Activated effector memory CD4-positive, alpha-beta T cell treated with Interleukin-2 at 50 U/mL for 16 hours (primary cell): ENCODE measurements around the gene NMNAT3.

Experiments
- DNase-seq: peaks from one replicate; pipeline ENCODE4 v3.0.0-alpha.2; 2020

The NMNAT3 gene

GRCh38 chr3:139574026-139574947 is 103.5 kb downstream of the NMNAT3 start:
- DNase-seq, result no peak

GRCh38 chr3:139572847-139573672 is 104.7 kb downstream of the NMNAT3 start:
- DNase-seq, result no peak

GRCh38 chr3:139571711-139572110 is 106.1 kb downstream of the NMNAT3 start:
- DNase-seq, result no peak

- no peak for DNase-seq
Observed at GRCh38 chr3:139564294-139564861, 113.4 kb downstream of the NMNAT3 start.

GRCh38 chr3:139561959-139562676 is 115.7 kb downstream of the NMNAT3 start:
- no peak for DNase-seq

GRCh38 chr3:139561255-139561817 is 116.4 kb downstream of the NMNAT3 start:
- no peak for DNase-seq

- DNase-seq, result no peak
Observed at GRCh38 chr3:139560411-139560810, 117.4 kb downstream of the NMNAT3 start.

- DNase-seq, result no peak
Observed at GRCh38 chr3:139559541-139559940, 118.2 kb downstream of the NMNAT3 start.

- no peak for DNase-seq
Observed at GRCh38 chr3:139558351-139559266, 119.2 kb downstream of the NMNAT3 start.

- no peak for DNase-seq
Observed at GRCh38 chr3:139557041-139557440, 120.7 kb downstream of the NMNAT3 start.

GRCh38 chr3:139555249-139555648 is 122.5 kb downstream of the NMNAT3 start:
- DNase-seq, result no peak

- no peak for DNase-seq
Observed at GRCh38 chr3:139554628-139555027, 123.1 kb downstream of the NMNAT3 start.

GRCh38 chr3:139552632-139553365 is 125.0 kb downstream of the NMNAT3 start:
- DNase-seq, result no peak

- DNase-seq, result no peak
Observed at GRCh38 chr3:139548801-139549200, 129.0 kb downstream of the NMNAT3 start.

- DNase-seq, result no peak
Observed at GRCh38 chr3:139547666-139548065, 130.1 kb downstream of the NMNAT3 start.

GRCh38 chr3:139546772-139547171 is 131.0 kb downstream of the NMNAT3 start:
- DNase-seq, result no peak

GRCh38 chr3:139541532-139542288 is 136.1 kb downstream of the NMNAT3 start:
- DNase-seq, result no peak

- no peak for DNase-seq
Observed at GRCh38 chr3:139540651-139541531, 136.9 kb downstream of the NMNAT3 start.

GRCh38 chr3:139538733-139539132 is 139.0 kb downstream of the NMNAT3 start:
- DNase-seq, result no peak
